GM12801 (cell line): ENCODE results near the gene LAMA3.

Experiments
- CTCF ChIP-seq: IDR thresholded peaks from one replicate; pipeline ENCODE4 v1.5.1; 2011; ENCODE audit warnings: control low read depth; ENCODE audit not compliant: insufficient read length; ENCODE audit errors: extremely low read depth

Gene LAMA3

GRCh38 chr18:23662309-23663263, 26.7 kb upstream of the LAMA3 start, which contains the start of gene ANKRD29:
Gene ANKRD29 (minus strand): TSS chr18:23662911. CDS start chr18:23662730, 181 bp downstream.
- no peak for TF ChIP-seq CTCF

GRCh38 chr18:23664674-23665073, 24.6 kb upstream of the LAMA3 start:
- TF ChIP-seq CTCF, result no peak

- TF ChIP-seq CTCF, result no peak
Observed at GRCh38 chr18:23667114-23667513, 22.1 kb upstream of the LAMA3 start.

- no peak for TF ChIP-seq CTCF
Observed at GRCh38 chr18:23668731-23669130, 20.5 kb upstream of the LAMA3 start.

GRCh38 chr18:23669202-23669766, 20.0 kb upstream of the LAMA3 start:
- no peak for TF ChIP-seq CTCF

- no peak for TF ChIP-seq CTCF
Observed at GRCh38 chr18:23669804-23670405, 19.3 kb upstream of the LAMA3 start.

GRCh38 chr18:23671564-23671963, 17.7 kb upstream of the LAMA3 start:
- no peak for TF ChIP-seq CTCF
